CD4-positive, alpha-beta T cell (primary cell): ENCODE results near the gene TXNRD2. TPM values are rescaled to one million over a fixed set of nuclear protein-coding genes. Genes with fewer than 3 reads are reported as not detected.

Source experiments
- ATAC-seq: fragments of 200-7000 bp; cut with Tn5 transposase; one replicate; pipeline ENCODE4 v1.10.0; 2022; ENCODE audit warnings: mild to moderate bottlenecking; ENCODE audit not compliant: poor library complexity
- CTCF ChIA-PET: fragments of 350-600 bp; sonication (Branson Sonifier 250); formaldehyde crosslinking; loops from one replicate; lab custom pipeline; 2021; ENCODE audit warnings: antibody characterized with exemption, inconsistent platforms; lab: Charles Lee
- POLR2A ChIA-PET: fragments of 350-600 bp; sonication (Branson Sonifier 250); formaldehyde crosslinking; loops from one replicate; lab custom pipeline; 2021; ENCODE audit warnings: antibody characterized with exemption, inconsistent platforms; lab: Charles Lee
- DNase-seq, 14 experiments: peaks; one replicate each; pipeline ENCODE4 v3.0.0-alpha.2; 2013 to 2020; ENCODE audit warnings: mixed read lengths in 2 of 14
- H3K27ac ChIP-seq, 2 donors: one replicate each; pipeline versions ENCODE4 v1.5.1 to v1.7.0; 2013; ENCODE audit warnings: low read length in 2 of 2, low read depth in 1 of 2, mild to moderate bottlenecking in 1 of 2
- H3K27me3 ChIP-seq, 2 experiments: 1 replicate in 1 of 2; 2 replicates in 1 of 2; pipeline versions ENCODE4 v1.6.1 to v1.7.0; 2013; ENCODE audit warnings: low read length in 2 of 2, control low read depth in 1 of 2, mild to moderate bottlenecking in 1 of 2, moderate library complexity in 1 of 2; ENCODE audit not compliant: insufficient read depth in 2 of 2, control insufficient read depth in 1 of 2
- H3K36me3 ChIP-seq: one replicate; pipeline ENCODE4 v1.6.1; 2013; ENCODE audit warnings: low read length, control low read depth; ENCODE audit not compliant: insufficient read depth
- H3K4me1 ChIP-seq: one replicate; pipeline ENCODE4 v1.6.1; 2013; ENCODE audit warnings: low read length, control low read depth; ENCODE audit not compliant: insufficient read depth
- H3K4me3 ChIP-seq: one replicate; pipeline ENCODE4 v1.5.1; 2013; ENCODE audit warnings: mild to moderate bottlenecking, low read length, moderate library complexity
- H3K9me3 ChIP-seq, 2 experiments: 1 replicate in 1 of 2; 2 replicates in 1 of 2; pipeline versions ENCODE4 v1.6.1 to v1.7.0; 2013; ENCODE audit warnings: low read length in 2 of 2, mild to moderate bottlenecking in 2 of 2, control low read depth in 1 of 2, moderate library complexity in 1 of 2; ENCODE audit not compliant: control insufficient read depth in 1 of 2, insufficient read depth in 1 of 2
- H3K27ac Mint-ChIP-seq: one replicate; pipeline ENCODE4 v1.8.0; 2020; ENCODE audit warnings: mixed read lengths
- H3K27me3 Mint-ChIP-seq: one replicate; pipeline ENCODE4 v1.8.0; 2021; ENCODE audit warnings: mixed read lengths
- H3K36me3 Mint-ChIP-seq: one replicate; pipeline ENCODE4 v1.8.0; 2021; ENCODE audit warnings: low read depth, mixed read lengths
- H3K4me1 Mint-ChIP-seq: one replicate; pipeline ENCODE4 v1.8.0; 2021; ENCODE audit warnings: low read depth, mixed read lengths
- H3K4me3 Mint-ChIP-seq: one replicate; pipeline ENCODE4 v1.8.0; 2020; ENCODE audit warnings: mild to moderate bottlenecking, mixed read lengths
- H3K9me3 Mint-ChIP-seq: one replicate; pipeline ENCODE4 v1.8.0; 2020; ENCODE audit warnings: mixed read lengths
- intact Hi-C, 2 experiments: fragments of 100-400 bp; cut with DNase I in 1 of 2; cut with micrococcal nuclease in 1 of 2; formaldehyde crosslinking; loops; one replicate each; pipeline versions ENCODE4 v1.15.1 to v1.9.0; 2023 to 2025; cut with DNase I, micrococcal nuclease
- total RNA-seq, 174 experiments: library from RNA in 2 of 174; stranded (reverse) in 2 of 174; gene quantifications; one replicate each; pipeline ENCODE4 v1.2.3 and lab custom pipeline; 2021 to 2026
- TF ChIP-seq, protein P1 (sequence below): fragments of 200-600 bp; IDR thresholded peaks from one replicate; pipeline ENCODE4 v1.8.0; 2022; ENCODE audit warnings: antibody characterized with exemption, mild to moderate bottlenecking

TXNRD2 gene
- total RNA-seq, 2 experiments from 2014 or later, result 18.6 to 19.5 TPM

DNA sequence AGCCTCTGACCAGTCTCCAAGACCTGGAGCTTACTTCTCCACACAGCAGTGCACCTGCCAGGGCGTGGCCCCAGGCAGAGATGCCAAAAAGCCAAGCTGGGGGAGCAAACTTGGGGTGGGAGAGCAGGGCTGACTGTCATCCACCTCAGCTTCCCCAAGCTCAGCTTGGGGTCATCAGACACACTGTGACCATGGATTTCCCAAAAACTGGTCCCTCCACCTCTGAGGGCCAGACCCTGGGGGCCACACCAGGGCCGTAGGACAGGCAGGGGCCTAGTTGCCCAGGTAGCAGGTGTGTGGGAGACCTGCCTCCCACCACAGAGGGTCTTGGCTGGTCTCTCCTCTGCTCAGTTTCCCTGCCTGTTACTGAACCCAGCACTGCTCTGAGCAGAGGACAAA is 44.4 kb upstream of the TXNRD2 start:
- H3K9me3 ChIP-seq, result no peaks in the 10 kb centered on the region
- Mint-ChIP-seq H3K36me3 (no peaks in the 10 kb centered on the region), H3K4me1 (no peaks in the 10 kb centered on the region), H3K27ac (no peak overlapping the region), H3K9me3 (no peaks in the 10 kb centered on the region), H3K27me3 (no peaks in the 10 kb centered on the region), H3K4me3 (peak overlapping the region; percentile 68)
- no peak for ATAC-seq
- ChIA-PET POLR2A (interaction anchor here (1.1 kb wide), 1 partner anchor 35 kb away, joined by 3 read pairs; no protein-coding TSS in a partner anchor), CTCF (no interaction called here)
- no peaks in the 10 kb centered on the region for H3K36me3 ChIP-seq
- H3K4me3 ChIP-seq, result peak overlapping the region; percentile 41
- TF ChIP-seq, protein P1, sequence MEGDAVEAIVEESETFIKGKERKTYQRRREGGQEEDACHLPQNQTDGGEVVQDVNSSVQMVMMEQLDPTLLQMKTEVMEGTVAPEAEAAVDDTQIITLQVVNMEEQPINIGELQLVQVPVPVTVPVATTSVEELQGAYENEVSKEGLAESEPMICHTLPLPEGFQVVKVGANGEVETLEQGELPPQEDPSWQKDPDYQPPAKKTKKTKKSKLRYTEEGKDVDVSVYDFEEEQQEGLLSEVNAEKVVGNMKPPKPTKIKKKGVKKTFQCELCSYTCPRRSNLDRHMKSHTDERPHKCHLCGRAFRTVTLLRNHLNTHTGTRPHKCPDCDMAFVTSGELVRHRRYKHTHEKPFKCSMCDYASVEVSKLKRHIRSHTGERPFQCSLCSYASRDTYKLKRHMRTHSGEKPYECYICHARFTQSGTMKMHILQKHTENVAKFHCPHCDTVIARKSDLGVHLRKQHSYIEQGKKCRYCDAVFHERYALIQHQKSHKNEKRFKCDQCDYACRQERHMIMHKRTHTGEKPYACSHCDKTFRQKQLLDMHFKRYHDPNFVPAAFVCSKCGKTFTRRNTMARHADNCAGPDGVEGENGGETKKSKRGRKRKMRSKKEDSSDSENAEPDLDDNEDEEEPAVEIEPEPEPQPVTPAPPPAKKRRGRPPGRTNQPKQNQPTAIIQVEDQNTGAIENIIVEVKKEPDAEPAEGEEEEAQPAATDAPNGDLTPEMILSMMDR, result no peak
- no peak overlapping the region for H3K27ac ChIP-seq
- no peak for DNase-seq
- intact Hi-C loops, result loop anchor here in 1 of 2 experiments (2.0 to 5.0 kb wide), 2 partner anchors 35 to 91 kb away; partner anchors contain the start of gene TANGO2
- H3K27me3 ChIP-seq, result peaks cover 0 to 2% of the 10 kb centered on the region in 2 experiments
- peaks cover 15% of the 10 kb centered on the region for H3K4me1 ChIP-seq

DNA sequence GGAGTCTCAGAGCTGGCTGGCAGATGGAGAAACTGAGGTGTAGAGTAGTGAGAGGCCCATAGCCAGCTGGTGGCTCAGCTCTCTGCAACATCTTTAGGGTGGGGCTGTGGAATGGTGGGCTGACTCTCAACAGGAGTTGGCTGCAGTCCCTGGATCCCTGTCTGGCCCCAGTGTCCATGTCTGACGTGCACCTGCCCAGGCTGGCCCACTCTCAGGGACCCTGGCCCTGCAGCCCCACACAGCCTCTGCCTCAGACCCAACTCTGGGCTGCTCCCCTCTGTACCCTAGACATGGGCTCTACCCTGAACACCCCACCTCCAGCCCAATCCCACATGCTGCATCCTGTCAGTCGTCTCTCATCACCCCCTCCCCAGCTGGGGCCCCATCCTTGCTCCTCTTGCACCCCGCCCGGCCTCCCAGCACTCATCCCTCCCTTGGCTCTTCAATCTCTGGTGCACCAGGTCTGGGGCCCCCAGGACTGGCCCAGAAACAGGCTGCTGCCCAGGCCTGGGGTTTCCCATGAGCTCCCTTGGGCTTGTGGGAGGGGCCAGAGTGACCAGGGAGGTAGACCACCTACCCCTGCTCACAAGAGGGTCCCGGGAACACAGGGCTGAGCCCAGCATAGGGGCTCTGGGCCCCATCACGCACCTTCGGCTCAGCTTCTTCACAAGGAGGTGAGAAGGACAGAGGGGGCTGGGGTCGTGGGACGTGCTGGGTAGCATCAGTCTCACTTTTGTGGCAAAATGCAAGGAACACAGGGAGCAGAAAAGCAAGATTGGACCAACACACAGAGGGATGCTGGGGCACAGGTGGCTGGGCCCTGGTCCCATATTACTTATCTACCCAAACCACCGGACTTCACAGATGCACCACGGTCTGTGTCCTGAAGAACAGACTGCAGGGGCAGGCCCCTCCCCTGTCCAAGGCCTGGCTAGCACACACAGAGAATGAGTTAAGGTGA is 43.5 kb upstream of the TXNRD2 start:
- ATAC-seq, result no peak
- Mint-ChIP-seq H3K36me3 (no peaks in the 10 kb centered on the region), H3K27ac (no peak overlapping the region), H3K4me1 (no peaks in the 10 kb centered on the region), H3K4me3 (peak overlapping the region; percentile 38), H3K27me3 (no peaks in the 10 kb centered on the region), H3K9me3 (no peaks in the 10 kb centered on the region)
- Histone ChIP-seq H3K36me3 (no peaks in the 10 kb centered on the region), H3K4me1 (peaks cover 15% of the 10 kb centered on the region), H3K9me3 (no peaks in the 10 kb centered on the region), H3K4me3 (no peak overlapping the region), H3K27me3 (peaks cover 0 to 2% of the 10 kb centered on the region in 2 experiments), H3K27ac (no peak overlapping the region)
- TF ChIP-seq, protein P1, result no peak
- intact Hi-C loops, result loop anchor here in 1 of 2 experiments (5.0 kb wide), 1 partner anchor 92 kb away; no protein-coding TSS in a partner anchor
- no peak for DNase-seq
- POLR2A ChIA-PET, result no interaction called here
- CTCF ChIA-PET, result no interaction called here

DNA sequence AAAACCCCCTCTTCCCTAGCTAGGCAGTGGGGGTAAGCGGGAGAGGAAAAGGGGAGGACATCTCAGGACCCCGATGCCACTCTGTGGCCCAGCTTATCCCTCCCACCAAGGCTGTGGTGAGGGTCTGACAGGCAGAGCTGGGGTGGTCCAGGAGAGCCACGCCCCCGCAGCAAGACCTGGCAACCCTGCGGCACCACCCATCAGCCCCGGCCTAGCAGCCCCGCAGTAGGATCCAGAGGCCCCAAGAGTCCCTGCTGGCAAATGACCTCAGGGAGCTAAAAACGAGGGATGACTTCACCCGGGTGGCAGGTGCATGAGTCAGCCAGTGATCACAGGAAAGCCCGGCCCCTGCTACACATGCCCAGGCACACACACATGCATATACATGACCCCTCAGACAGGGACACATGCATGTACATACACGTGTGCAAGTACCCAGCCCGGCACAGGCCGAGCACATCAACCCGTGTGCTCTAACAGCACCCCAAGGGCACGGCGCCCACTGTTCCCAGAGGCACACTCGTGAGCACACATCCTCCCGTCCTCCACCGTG is 42.7 kb upstream of the TXNRD2 start:
- no peaks in the 10 kb centered on the region for H3K9me3 ChIP-seq
- peaks cover 15% of the 10 kb centered on the region for H3K4me1 ChIP-seq
- ChIA-PET POLR2A (no interaction called here), CTCF (no interaction called here)
- no peak overlapping the region for H3K4me3 ChIP-seq
- H3K4me3 Mint-ChIP-seq, result no peak overlapping the region
- no peaks in the 10 kb centered on the region for H3K27me3 Mint-ChIP-seq
- no peak overlapping the region for H3K27ac ChIP-seq
- intact Hi-C loops, result no loop called here
- no peaks in the 10 kb centered on the region for H3K36me3 Mint-ChIP-seq
- no peak for ATAC-seq
- TF ChIP-seq, protein P1, result no peak
- H3K27ac Mint-ChIP-seq, result no peak overlapping the region
- peaks cover 0 to 2% of the 10 kb centered on the region in 2 experiments for H3K27me3 ChIP-seq
- no peak for DNase-seq
- H3K4me1 Mint-ChIP-seq, result no peaks in the 10 kb centered on the region
- H3K9me3 Mint-ChIP-seq, result no peaks in the 10 kb centered on the region
- H3K36me3 ChIP-seq, result no peaks in the 10 kb centered on the region
